ENCODE measurements around the gene RNF26. TPM values are rescaled to one million over a fixed set of nuclear protein-coding genes. Genes with fewer than 3 reads are reported as not detected.

The RNF26 gene
- total and polyA plus RNA-seq, 2 donors (not counting 3 experiments of a cell fraction or from before 2014, with no cell fraction given), result 40.1 to 43.8 TPM

DNA sequence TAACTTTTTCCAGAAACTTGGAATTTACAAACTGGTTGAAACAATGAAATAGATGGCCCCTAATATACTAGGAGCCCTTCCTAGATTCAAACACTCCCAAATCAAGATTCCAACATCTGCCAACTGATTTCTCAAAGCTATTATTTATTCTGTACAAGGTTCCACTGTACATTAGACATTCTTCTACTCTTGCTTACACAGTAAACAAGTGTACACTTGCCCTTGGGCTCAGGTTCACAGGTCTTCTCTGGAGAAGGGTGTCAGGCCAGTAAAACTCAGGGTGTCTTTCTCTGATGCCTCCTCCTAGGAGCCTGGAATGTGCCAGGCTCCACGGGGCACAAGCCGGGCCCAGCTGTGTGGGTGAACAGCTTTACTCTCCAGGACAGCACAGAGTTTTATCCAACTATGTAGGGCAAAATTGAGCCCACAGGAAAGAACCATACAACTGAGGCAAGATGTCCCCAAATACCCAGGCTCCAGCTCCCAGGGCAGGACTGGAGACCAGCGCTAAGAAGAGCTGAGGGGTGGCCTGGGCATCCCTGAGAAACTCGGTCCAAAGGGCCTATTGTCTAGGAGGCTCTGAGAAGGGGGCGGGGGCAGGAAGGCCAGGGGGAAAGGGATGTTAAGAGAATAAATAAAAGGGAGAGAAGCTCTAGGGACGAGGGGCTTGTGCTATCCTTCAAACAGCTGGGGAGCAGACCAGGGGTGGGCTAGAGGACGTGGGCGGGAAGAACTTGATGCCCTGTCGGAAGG, 20.9 kb downstream of the RNF26 start:
- intact Hi-C loops (cut with micrococcal nuclease), result loop anchor here (10.0 kb wide), 1 partner anchor 860 kb away; the partner anchor contains the start of gene OAF
- no TSS peak for BruUV-seq (replicated peaks)
- DNase-seq (ENCODE audit: low read depth, low spot score) (no peak), FAIRE-seq (peak; percentile 31)
- no peaks in the 10 kb centered on the region for H3K9me1 ChIP-seq (replicated peaks; ENCODE audit: control insufficient read depth, extremely low read depth, insufficient read depth, low read length)
- no peak overlapping the region for H3K4me3 ChIP-seq (replicated peaks in 1 of 3; ENCODE audit: insufficient read depth in 1 of 3, low read depth in 1 of 3, low read length in 3 of 3)
- no peaks in the 10 kb centered on the region for H3K79me2 ChIP-seq (ENCODE audit: control insufficient read depth, insufficient read depth, low read length)
- no peak overlapping the region for H3K27ac ChIP-seq (ENCODE audit: insufficient read depth, low read depth, low read length)
- no peaks in the 10 kb centered on the region for H3K9me3 ChIP-seq (replicated peaks; ENCODE audit: control insufficient read depth, insufficient read depth, low read length)
- H3K9ac ChIP-seq (replicated peaks; ENCODE audit: extremely low read depth, insufficient read depth, low read length), result no peak overlapping the region
- ChIA-PET CTCF (interaction anchor here (0.8 to 4.7 kb wide), 19 partner anchors 9 to 753 kb away, joined by 3 to 154 read pairs (median 6); partner anchors contain the start of genes C1QTNF5, HMBS, MFRP and USP2), POLR2A (interaction anchor here (0.9 kb wide), 1 partner anchor 14 kb away, joined by 8 read pairs; the partner anchor contains the start of gene C1QTNF5)
- H2AFZ ChIP-seq (ENCODE audit: low read depth, low read length), result no peak overlapping the region
- H4K20me1 ChIP-seq (replicated peaks; ENCODE audit: control insufficient read depth, extremely low read depth, insufficient read depth, low read length), result no peaks in the 10 kb centered on the region
- no peaks in the 10 kb centered on the region for H3K36me3 ChIP-seq (ENCODE audit: control insufficient read depth in 2 of 2, extremely low read depth in 1 of 2, insufficient read depth in 2 of 2, low read length in 2 of 2)
- TF ChIP-seq EZH2 (IDR thresholded peaks at IDR 0.05; ENCODE audit: borderline replicate concordance, low read depth, low read length, severe bottlenecking), result no peak
- no peak for TF ChIP-seq POLR2A (IDR thresholded peaks at IDR 0.05; ENCODE audit: low read depth, low read length)
- TF ChIP-seq, protein P1, sequence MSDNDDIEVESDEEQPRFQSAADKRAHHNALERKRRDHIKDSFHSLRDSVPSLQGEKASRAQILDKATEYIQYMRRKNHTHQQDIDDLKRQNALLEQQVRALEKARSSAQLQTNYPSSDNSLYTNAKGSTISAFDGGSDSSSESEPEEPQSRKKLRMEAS (IDR thresholded peaks at IDR 0.05; ENCODE audit: insufficient read depth, insufficient read length), result no peak
- no peak for TF ChIP-seq MYC (IDR thresholded peaks at IDR 0.05; ENCODE audit: low read depth, low read length)
- TF ChIP-seq JUN (IDR thresholded peaks at IDR 0.05; ENCODE audit: borderline replicate concordance, insufficient read depth, insufficient read length, low read depth), result no peak
- no peak for TF ChIP-seq GATA2 (IDR thresholded peaks at IDR 0.05; ENCODE audit: insufficient read depth, insufficient read length, low read depth, low read length)
- TF ChIP-seq, protein P2, sequence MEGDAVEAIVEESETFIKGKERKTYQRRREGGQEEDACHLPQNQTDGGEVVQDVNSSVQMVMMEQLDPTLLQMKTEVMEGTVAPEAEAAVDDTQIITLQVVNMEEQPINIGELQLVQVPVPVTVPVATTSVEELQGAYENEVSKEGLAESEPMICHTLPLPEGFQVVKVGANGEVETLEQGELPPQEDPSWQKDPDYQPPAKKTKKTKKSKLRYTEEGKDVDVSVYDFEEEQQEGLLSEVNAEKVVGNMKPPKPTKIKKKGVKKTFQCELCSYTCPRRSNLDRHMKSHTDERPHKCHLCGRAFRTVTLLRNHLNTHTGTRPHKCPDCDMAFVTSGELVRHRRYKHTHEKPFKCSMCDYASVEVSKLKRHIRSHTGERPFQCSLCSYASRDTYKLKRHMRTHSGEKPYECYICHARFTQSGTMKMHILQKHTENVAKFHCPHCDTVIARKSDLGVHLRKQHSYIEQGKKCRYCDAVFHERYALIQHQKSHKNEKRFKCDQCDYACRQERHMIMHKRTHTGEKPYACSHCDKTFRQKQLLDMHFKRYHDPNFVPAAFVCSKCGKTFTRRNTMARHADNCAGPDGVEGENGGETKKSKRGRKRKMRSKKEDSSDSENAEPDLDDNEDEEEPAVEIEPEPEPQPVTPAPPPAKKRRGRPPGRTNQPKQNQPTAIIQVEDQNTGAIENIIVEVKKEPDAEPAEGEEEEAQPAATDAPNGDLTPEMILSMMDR (IDR thresholded peaks at IDR 0.05; ENCODE audit: extremely low read depth in 1 of 2, insufficient read depth in 1 of 2, low read depth in 1 of 2, low read length in 2 of 2), result no peak
- no peak for TF ChIP-seq FOS (IDR thresholded peaks at IDR 0.05; ENCODE audit: borderline replicate concordance, insufficient read depth, low read length)
- no peak for TF ChIP-seq POLR2AphosphoS5 (IDR thresholded peaks at IDR 0.05; ENCODE audit: insufficient read depth, low read depth, low read length)
- no peaks in the 10 kb centered on the region for H3K27me3 ChIP-seq (ENCODE audit: control insufficient read depth in 2 of 2, insufficient read depth in 2 of 2, low read length in 2 of 2)
- dilution Hi-C loops (cut with MboI; ENCODE audit: extremely low pct_ligation_motif_present, low sequenced_read_pairs), result no loop called here
- no peak overlapping the region for H3K4me2 ChIP-seq (ENCODE audit: insufficient read depth, low read length)
- peaks cover 5% of the 10 kb centered on the region for H3K4me1 ChIP-seq (ENCODE audit: control insufficient read depth, extremely low read depth, insufficient read depth, low read length)
